Choroid plexus epithelial cell (primary cell): ENCODE measurements around the gene GPATCH3.
A peak's percentile ranks its signal among the peaks of the same experiment; 100 is the strongest.
"Not testable (repeated sequence)": the region's sequence is repeated elsewhere in the genome, so short reads cannot be mapped to it uniquely, and the experiment has no call there.

Experiments used
- DNase-seq: peaks from one replicate; pipeline ENCODE4 v3.0.0-alpha.2; 2010; ENCODE audit warnings: low read depth
- H3K4me3 ChIP-seq: 2 replicates; pipeline ENCODE4 v1.5.1; 2011; ENCODE audit warnings: low read depth, mild to moderate bottlenecking, control low read depth, low read length, moderate library complexity
- CTCF ChIP-seq: conservative IDR thresholded peaks from 2 replicates; pipeline ENCODE4 v1.5.1; 2011; ENCODE audit warnings: low read depth, mild to moderate bottlenecking, control low read depth, inconsistent platforms, low read length, moderate library complexity

GPATCH3 gene, protein sequence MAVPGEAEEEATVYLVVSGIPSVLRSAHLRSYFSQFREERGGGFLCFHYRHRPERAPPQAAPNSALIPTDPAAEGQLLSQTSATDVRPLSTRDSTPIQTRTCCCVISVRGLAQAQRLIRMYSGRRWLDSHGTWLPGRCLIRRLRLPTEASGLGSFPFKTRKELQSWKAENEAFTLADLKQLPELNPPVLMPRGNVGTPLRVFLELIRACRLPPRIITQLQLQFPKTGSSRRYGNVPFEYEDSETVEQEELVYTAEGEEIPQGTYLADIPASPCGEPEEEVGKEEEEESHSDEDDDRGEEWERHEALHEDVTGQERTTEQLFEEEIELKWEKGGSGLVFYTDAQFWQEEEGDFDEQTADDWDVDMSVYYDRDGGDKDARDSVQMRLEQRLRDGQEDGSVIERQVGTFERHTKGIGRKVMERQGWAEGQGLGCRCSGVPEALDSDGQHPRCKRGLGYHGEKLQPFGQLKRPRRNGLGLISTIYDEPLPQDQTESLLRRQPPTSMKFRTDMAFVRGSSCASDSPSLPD

GRCh38 chr1:26900001-26900814 is at the start of gene GPATCH3:
Gene GPATCH3 (minus strand): TSS chr1:26900467. CDS start chr1:26900442, 25 bp downstream.
- peak within 1 kb of the TSS; percentile 94 for H3K4me3 ChIP-seq
- TF ChIP-seq CTCF, result no peak
- peak; percentile 96 for DNase-seq

DNA sequence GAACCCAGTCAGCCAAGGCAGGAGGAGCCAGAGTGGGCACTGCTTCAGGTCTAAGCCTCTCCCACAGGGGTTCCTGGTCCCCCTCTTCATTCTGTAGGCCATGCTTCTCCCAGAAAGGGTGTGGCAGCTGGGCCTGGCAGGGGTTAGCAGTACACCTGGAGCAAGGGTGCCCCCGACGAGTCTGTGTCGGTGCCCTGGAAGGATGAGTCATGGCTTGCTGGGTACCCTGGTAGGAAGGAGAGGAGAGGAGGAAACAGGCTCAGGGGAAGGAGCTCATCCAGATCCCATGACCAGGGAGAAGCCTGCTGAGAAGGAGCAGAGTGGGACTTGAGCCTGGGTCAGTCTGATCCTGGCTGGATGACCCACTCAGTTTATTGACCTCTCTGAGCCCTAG is 49.7 kb upstream of the GPATCH3 start:
- no peak overlapping the region for H3K4me3 ChIP-seq
- peak; percentile 10 for DNase-seq
- TF ChIP-seq CTCF, result no peak

DNA sequence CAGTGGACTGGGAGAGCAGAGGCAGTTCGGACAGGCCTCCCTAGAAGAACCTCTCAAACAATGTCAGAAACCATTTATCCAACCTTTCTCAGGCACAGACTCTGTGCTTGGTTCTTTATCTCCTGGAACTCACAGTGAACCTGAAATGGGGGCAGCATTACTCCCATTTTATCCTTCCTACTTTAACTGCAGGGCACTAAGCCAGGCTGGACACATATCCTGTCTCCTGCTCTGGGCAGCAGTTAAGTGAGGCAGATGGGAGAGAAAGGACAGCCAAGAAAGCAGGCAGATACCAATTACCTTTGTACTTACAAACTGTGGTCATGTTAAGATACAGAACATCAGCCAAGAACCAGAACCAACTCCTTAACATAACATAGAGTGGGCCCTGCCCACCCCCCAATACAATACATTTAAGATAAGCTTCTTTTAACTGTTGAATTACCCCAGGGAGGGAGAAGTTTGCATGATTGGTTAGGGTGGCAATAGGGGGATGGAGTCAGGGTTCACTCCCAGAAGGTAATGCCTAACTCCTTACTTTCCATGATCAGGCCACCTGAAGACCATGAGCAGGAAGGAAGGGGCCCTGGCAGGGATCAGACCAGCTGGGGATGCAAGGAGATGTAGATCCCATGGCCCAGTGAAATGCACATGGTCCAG is 49.1 kb upstream of the GPATCH3 start:
- TF ChIP-seq CTCF, result no peak
- H3K4me3 ChIP-seq, result no peak overlapping the region
- DNase-seq, result no peak

DNA sequence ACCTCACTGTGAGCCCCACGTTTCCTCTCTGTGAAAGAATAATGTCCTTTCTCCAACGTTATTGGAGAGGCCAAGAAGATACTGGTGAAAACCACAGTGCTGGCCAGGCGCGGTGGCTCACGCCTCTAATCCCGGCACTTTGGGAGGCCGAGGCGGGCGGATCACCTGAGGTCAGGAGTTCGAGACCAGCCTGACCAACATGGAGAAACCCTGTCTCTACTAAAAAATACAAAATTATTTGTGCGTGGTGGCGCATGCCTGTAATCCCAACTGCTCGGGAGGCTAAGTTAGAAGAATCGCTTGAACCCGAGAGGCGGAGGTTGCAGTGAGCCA is 48.4 kb upstream of the GPATCH3 start:
- H3K4me3 ChIP-seq, DNase-seq: not testable (repeated sequence)

- H3K4me3 ChIP-seq, result no peak overlapping the region
- TF ChIP-seq CTCF, result no peak
- no peak for DNase-seq
These were observed 46.0 kb upstream of the GPATCH3 start for GRCh38 chr1:26946270-26946669.

GRCh38 chr1:26945728-26946127 is 45.5 kb upstream of the GPATCH3 start:
- TF ChIP-seq CTCF, result no peak
- DNase-seq, result no peak
- H3K4me3 ChIP-seq, result no peak overlapping the region

DNA sequence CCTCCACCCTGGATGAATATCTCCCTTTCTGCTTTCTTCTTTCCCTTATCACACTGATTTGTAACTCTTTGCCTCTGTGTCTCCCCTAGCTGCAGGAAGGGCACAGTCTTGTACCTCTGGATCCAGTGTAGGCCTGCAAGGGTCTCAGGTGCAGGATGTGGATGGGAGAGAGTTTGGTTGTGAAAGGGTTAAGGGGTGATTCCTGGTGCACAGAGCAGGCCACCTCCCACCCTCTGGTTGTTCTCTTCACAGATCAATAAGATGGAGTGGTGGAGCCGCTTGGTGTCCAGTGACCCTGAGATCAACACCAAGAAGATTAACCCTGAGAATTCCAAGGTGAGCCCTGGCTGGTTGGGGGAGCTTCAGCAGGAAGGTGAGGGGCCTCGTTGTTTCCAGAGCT is 44.9 kb upstream of the GPATCH3 start:
- H3K4me3 ChIP-seq, result no peak overlapping the region
- no peak for TF ChIP-seq CTCF
- no peak for DNase-seq
